Parathyroid adenoma (tissue), 2 donors: ENCODE results near the gene DAB2IP.

ENCODE experiments used
- H2AFZ ChIP-seq: fragments of 300-600 bp; sonication (generic); one replicate; pipeline ENCODE4 v1.7.0; 2017; ENCODE audit warnings: antibody characterized with exemption, mild to moderate bottlenecking
- H3K27ac ChIP-seq: fragments of 300-600 bp; sonication (generic); one replicate; pipeline ENCODE4 v1.7.0; 2017
- H3K27me3 ChIP-seq: fragments of 300-600 bp; sonication (generic); one replicate; pipeline ENCODE4 v1.7.0; 2017; ENCODE audit warnings: low read length; ENCODE audit not compliant: control insufficient read depth, insufficient read depth
- H3K36me3 ChIP-seq: fragments of 300-600 bp; sonication (generic); one replicate; pipeline ENCODE4 v1.7.0; 2017; ENCODE audit warnings: low read length; ENCODE audit not compliant: control insufficient read depth, insufficient read depth
- H3K4me1 ChIP-seq: fragments of 300-600 bp; sonication (generic); one replicate; pipeline ENCODE4 v1.7.0; 2017; ENCODE audit warnings: control low read depth
- H3K4me2 ChIP-seq: fragments of 300-600 bp; sonication (generic); one replicate; pipeline ENCODE4 v1.7.0; 2017; ENCODE audit warnings: low read length
- H3K4me3 ChIP-seq: fragments of 300-600 bp; sonication (generic); one replicate; pipeline ENCODE4 v1.7.0; 2017; ENCODE audit warnings: low read depth, low read length
- H3K79me2 ChIP-seq: fragments of 300-600 bp; sonication (generic); one replicate; pipeline ENCODE4 v1.7.0; 2017; ENCODE audit warnings: control low read depth
- H3K9ac ChIP-seq: fragments of 300-600 bp; sonication (generic); one replicate; pipeline ENCODE4 v1.7.0; 2017; ENCODE audit warnings: mild to moderate bottlenecking
- H3K9me3 ChIP-seq: fragments of 300-600 bp; sonication (generic); one replicate; pipeline ENCODE4 v1.7.0; 2017; ENCODE audit warnings: low read length; ENCODE audit not compliant: control insufficient read depth
- CTCF ChIP-seq: fragments of 300-600 bp; sonication (generic); IDR thresholded peaks from one replicate; pipeline ENCODE4 v1.7.0; 2017; ENCODE audit warnings: antibody characterized with exemption, mild to moderate bottlenecking
- donor health status: primary hyperparathyroidism.

Gene DAB2IP

GRCh38 chr9:121698627-121699570 lies 47.5 kb downstream of the DAB2IP start:
- TF ChIP-seq CTCF, result no peak
- Histone ChIP-seq H3K79me2 (peaks cover 8% of the 10 kb centered on the region), H3K4me1 (peaks cover 6% of the 10 kb centered on the region), H3K27me3 (no peaks in the 10 kb centered on the region), H2AFZ (peak overlapping the region; percentile 48), H3K9me3 (no peaks in the 10 kb centered on the region), H3K9ac (no peak overlapping the region), H3K4me2 (peak overlapping the region; percentile 83), H3K27ac (no peak overlapping the region), H3K36me3 (no peaks in the 10 kb centered on the region), H3K4me3 (peak overlapping the region; percentile 53)

- Histone ChIP-seq H3K4me3 (peak overlapping the region; percentile 53), H3K9me3 (no peaks in the 10 kb centered on the region), H3K79me2 (peaks cover 13% of the 10 kb centered on the region), H3K4me2 (peak overlapping the region; percentile 83), H3K9ac (no peak overlapping the region), H3K27me3 (no peaks in the 10 kb centered on the region), H2AFZ (peak overlapping the region; percentile 48), H3K27ac (peak overlapping the region; percentile 78), H3K36me3 (no peaks in the 10 kb centered on the region), H3K4me1 (peaks cover 6% of the 10 kb centered on the region)
- TF ChIP-seq CTCF, result no peak
These were observed 48.2 kb downstream of the DAB2IP start for GRCh38 chr9:121699571-121700164.

GRCh38 chr9:121700165-121700831 lies 48.9 kb downstream of the DAB2IP start:
- H2AFZ ChIP-seq, result peak overlapping the region; percentile 48
- H3K9me3 ChIP-seq, result no peaks in the 10 kb centered on the region
- H3K79me2 ChIP-seq, result peaks cover 16% of the 10 kb centered on the region
- H3K27ac ChIP-seq, result peak overlapping the region; percentile 78
- no peaks in the 10 kb centered on the region for H3K27me3 ChIP-seq
- peak overlapping the region; percentile 83 for H3K4me2 ChIP-seq
- H3K9ac ChIP-seq, result no peak overlapping the region
- peaks cover 6% of the 10 kb centered on the region for H3K4me1 ChIP-seq
- peak overlapping the region; percentile 53 for H3K4me3 ChIP-seq
- no peaks in the 10 kb centered on the region for H3K36me3 ChIP-seq
- peak; percentile 53 for TF ChIP-seq CTCF

- no peaks in the 10 kb centered on the region for H3K9me3 ChIP-seq
- H3K79me2 ChIP-seq, result peaks cover 19% of the 10 kb centered on the region
- peak overlapping the region; percentile 53 for H3K4me3 ChIP-seq
- H3K27ac ChIP-seq, result peak overlapping the region; percentile 78
- no peak overlapping the region for H3K9ac ChIP-seq
- H3K4me1 ChIP-seq, result peaks cover 6% of the 10 kb centered on the region
- H3K36me3 ChIP-seq, result no peaks in the 10 kb centered on the region
- no peak for TF ChIP-seq CTCF
- H3K27me3 ChIP-seq, result no peaks in the 10 kb centered on the region
- peak overlapping the region; percentile 48 for H2AFZ ChIP-seq
- H3K4me2 ChIP-seq, result peak overlapping the region; percentile 83
These were observed 49.5 kb downstream of the DAB2IP start for GRCh38 chr9:121700832-121701419.
